GF-D8 (cell line): ENCODE results near the gene HMCES.
A peak's percentile ranks its signal among the peaks of the same experiment; 100 is the strongest.

Source experiments
- DNase-seq: peaks from one replicate; lab custom pipeline; 2025; lab: John Stamatoyannopoulos, UW

Gene HMCES

DNA sequence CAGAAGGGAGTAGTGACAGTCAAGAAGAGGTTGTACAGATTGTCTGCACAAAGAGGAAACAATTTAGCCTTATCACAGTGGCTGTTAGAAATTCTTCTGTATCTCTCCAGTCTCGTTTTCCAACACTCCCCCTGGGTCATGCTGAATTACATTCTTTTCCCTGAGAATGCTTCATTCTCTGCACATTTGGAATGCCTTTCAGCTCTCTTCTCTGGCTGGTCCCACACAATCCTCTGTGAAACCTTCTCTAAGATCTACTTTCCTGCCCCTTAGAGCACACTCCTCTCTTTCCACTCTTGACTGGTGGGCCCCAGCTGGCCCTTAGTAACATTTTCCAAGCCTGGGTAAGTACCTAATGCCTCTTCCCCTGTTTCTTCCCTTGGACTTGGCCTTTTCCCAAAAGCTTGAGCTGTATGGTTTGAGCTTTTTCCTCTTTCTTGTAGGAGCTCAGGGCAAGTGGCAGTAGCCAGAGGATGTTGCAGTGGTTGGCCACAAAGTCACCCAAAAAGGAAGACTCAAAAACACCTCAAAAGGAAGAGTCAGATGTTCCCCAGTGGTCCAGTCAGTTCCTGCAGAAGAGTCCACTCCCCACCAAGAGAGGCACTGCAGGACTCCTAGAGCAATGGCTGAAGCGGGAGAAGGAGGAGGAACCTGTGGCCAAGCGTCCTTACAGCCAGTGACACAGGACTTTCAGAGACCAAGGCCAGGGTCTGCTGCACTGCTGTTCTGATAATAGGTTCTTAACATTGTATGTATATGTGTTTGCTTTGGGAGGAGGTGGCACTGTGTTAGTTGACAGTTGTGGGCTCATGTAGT is 25.7 kb downstream of the HMCES start:
- no peak for DNase-seq

- DNase-seq = no peak
These were observed 26.2 kb downstream of the HMCES start for GRCh38 chr3:129304962-129305222.

DNA sequence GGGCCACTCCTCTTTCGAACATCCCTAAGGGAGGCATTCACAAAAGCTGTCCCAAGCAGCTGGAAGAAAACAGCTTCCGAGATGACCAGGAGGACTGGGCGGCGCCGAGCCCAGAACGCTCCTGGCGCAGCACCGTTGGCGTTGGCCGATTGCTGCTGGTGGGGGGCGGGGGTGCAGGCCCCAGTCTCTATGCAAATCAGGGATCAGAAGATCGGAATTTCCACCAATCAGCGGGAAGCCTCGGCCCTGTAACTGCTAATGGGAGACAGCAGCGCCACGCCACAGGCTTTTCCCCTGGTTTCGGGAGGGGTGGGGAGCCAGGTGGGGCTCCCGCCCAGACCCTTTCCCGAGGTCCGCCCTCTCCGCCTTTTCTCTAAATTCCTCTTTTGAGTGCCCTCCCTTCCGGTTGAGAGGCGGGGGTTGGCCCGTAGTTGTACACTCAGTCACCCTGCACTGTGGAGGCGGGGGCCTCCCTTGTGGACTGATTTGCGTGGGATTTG is 27.0 kb downstream of the HMCES start:
- DNase-seq = no peak

DNA sequence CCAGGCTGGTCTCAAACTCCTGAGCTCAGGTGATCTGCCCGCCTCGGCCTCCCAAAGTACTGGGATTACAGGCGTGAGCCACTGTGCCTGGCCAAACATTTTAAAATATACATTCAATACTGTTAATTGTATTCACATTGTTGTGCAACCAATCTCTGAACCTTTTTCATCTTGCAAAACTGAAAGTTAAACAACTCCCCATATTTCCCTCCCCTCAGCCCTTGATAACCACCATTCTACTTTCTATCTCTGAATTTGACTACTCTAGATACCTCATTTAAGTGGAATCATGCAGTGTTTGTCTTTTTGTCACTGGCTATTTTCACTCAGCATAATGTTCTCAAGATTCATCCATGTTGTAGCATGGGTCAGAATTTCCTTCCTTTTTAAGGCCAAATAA is 30.0 kb downstream of the HMCES start:
- no peak for DNase-seq

DNA sequence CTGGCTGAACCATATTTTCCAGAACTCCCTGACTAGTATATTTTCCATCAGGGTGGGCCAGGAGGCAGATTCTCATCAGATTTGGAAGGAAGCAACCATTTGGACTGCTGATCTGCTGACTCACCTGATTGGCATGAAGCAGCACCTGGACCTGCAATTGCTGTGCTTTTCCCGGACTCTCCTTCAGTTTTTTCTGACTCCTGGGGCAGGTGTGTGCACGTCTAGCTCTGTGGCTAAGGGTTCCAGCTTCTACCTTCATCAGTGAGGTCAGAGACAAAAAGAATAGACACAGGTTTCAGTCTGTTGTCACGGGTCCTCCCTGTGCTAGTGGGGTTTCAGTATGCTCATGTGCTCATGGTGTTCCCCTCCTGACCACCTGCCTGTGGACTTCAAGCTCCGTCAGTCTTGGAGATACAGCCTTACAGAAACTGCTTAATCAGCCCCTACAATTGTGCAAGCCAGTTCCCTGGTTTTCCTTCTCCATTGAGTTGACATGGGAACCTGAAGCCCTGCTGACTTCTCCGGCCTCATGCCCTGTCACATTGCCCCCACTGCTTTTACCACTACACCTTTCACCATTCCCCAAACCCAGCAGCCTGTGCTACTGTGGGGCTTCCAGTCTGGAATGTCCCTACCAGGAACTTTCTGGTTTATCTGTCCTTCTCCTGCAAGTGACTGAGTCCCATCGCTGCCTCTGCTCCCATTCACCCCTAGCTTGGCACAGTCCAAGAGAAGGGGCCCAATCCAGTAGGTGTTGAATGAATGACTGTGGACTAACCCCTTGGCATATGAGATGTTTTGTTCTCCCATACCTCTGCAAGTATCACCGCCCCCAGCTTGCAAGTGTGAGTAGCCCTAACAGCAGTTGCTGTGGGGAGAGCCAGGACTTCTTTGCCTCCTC is 31.7 kb downstream of the HMCES start:
- no peak for DNase-seq

- DNase-seq = no peak
These were observed 32.6 kb downstream of the HMCES start for GRCh38 chr3:129311054-129311902.

DNA sequence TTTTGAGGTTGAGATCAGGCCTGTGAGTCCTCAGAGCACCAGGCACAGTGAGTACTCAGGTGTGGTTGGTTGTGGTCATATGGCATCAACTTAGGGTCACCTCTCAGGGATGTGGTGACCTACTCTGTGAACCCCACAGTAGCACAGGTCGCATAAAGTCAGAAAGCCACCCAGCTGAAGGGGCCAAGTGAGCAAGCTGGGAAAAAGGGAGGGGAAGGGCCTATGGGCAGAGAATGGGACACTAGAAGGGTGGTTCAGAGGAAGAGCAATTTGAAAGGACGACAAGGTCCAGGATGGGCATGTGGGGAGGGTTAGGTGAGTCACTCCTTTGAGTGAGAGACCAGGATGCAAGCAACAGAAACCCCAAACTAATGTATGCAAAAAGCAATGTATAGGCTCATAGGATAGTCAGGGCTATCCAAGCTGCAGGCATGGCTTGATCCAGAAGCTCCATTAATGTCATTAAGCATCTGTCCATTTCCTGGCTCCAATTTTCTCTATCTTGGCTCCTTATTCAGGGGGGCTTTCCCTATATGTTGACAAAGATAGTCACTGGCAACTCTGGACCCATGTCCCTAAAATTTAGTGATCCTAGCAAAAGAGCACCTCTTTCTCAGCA is 33.5 kb downstream of the HMCES start:
- DNase-seq = no peak

GRCh38 chr3:129312671-129313414 is 34.2 kb downstream of the HMCES start:
- no peak for DNase-seq

DNA sequence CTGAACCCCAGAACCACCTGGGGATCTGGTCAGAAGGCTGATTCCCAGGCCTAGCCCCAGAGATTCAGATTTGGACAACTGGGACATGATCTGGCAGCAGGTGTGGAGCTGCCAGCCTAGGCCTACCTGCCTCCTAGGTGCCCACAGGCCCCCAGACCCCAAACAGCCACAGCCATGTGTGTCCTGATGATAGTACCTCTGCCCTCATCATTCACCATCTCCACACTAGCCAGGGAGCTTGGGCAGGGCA is 34.7 kb downstream of the HMCES start:
- no peak for DNase-seq

DNA sequence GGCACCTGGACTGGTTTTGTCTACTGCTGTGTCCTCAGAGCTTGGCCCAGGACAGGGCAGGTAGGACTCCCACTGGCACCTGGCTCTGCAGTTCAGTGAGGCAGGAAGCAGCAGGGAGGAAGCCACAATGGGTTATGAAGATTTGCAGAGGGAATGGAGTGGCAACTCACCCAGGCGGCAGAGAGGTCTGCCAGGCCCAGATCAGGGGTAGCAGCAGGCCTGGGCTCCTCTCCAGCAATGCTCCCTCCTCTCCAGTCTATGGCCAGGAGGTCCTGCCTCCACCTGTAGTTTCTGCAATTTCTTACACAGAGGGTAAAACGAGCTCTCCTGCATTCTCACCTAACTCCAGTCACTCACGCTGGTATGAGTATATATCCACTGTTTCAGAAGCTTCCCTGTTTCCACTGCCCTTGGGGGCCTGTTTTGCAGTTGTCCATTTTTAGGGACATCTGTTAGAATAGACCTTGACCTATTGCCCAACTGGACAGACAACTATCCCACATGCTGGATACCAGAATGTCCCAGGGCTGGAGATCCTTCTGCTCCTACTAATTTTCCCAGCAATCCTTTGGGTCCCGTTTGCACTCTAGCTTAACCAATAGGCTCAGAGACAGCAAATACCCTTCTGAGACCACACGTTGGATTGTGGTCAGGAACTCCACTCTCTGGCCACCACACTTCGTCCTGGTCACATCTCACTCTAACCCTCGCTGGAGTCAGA is 35.2 kb downstream of the HMCES start:
- no peak for DNase-seq

GRCh38 chr3:129314386-129315222 is 35.9 kb downstream of the HMCES start:
- no peak for DNase-seq

- no peak for DNase-seq
These were observed 36.7 kb downstream of the HMCES start for GRCh38 chr3:129315223-129315997.

DNA sequence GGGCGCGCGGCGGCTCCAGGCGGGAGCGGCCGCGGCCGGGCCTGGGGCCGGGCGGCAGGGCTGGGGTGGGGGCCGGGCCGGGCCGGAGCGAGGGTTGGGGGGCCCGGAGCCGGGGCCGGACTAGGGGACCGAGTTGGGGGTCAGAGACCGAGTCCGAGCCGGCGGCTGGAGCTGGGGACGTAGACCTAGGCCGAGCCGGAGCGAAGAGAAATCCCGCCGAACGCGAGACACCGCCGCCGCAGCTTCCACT is 37.3 kb downstream of the HMCES start:
- no peak for DNase-seq

- peak; percentile 38 for DNase-seq
These were observed 37.8 kb downstream of the HMCES start for GRCh38 chr3:129316248-129317013.

DNA sequence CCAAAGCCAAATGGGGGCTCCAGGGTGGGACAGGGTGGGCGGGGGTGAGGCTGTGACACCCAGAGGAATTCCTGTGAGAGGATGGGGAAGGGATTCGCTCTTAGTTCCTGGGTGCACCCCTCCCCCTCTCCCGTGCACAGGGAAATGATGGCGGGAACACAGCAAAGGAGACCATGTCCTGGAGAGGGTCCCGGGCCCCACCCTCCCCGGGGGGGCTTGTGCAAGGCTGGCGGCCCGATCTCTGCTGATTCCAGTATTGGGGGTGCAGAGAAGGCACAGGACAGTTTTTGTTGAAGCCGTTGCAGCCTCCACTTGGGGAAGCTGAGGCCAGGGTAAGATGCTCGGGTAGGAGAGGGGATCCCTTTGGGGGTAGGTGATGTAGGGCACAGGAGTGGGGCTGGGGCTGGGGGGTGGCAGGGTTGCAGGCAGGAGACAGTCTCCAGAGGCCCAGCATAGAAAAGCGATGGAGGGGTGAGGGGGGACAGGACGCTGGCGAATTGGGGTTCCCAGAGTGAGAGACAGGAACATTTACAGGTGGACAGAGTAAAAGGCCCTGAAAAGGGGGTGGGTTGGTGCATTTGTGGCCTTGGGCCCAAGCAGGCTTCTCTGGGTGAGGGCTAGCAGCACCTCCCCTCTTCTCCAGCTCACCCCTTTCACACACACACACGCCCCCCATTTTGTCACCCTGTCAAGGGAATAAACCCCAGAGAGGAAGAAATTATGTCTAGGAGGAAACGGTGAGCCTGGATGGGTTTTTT is 38.5 kb downstream of the HMCES start:
- DNase-seq = no peak

- DNase-seq = no peak
These were observed 39.2 kb downstream of the HMCES start for GRCh38 chr3:129317848-129318247.

GRCh38 chr3:129318921-129319320 is 40.3 kb downstream of the HMCES start:
- DNase-seq = no peak

- no peak for DNase-seq
These were observed 41.6 kb downstream of the HMCES start for GRCh38 chr3:129320261-129320660.
